Osteoblast (primary cell): Measurements from ENCODE around the gene LSR. TPM values are rescaled to one million over a fixed set of nuclear protein-coding genes. Genes with fewer than 3 reads are reported as not detected.
A peak's percentile ranks its signal among the peaks of the same experiment; 100 is the strongest.

ENCODE experiments used
- DNase-seq: peaks from one replicate; pipeline ENCODE4 v3.0.0; 2011; ENCODE audit warnings: low spot score, mixed read lengths; ENCODE audit not compliant: insufficient read length; ENCODE audit errors: missing footprints
- H2AFZ ChIP-seq: 2 replicates; pipeline ENCODE4 v1.6.0; 2011; ENCODE audit warnings: mild to moderate bottlenecking, low read length
- H3K27ac ChIP-seq: 2 replicates; pipeline ENCODE4 v1.5.1; 2011; ENCODE audit warnings: mild to moderate bottlenecking, low read depth, low read length, moderate library complexity
- H3K27me3 ChIP-seq: 2 replicates; pipeline ENCODE4 v1.6.0; 2012; ENCODE audit warnings: mild to moderate bottlenecking, control low read depth, inconsistent platforms, low read length, moderate library complexity; ENCODE audit not compliant: insufficient read depth
- H3K36me3 ChIP-seq: 2 replicates; pipeline ENCODE4 v1.5.1; 2011; ENCODE audit warnings: mild to moderate bottlenecking, low read length, control low read depth, moderate library complexity; ENCODE audit not compliant: insufficient read depth
- H3K4me1 ChIP-seq: 2 replicates; pipeline ENCODE4 v1.5.1; 2011; ENCODE audit warnings: mild to moderate bottlenecking, low read length, control low read depth, moderate library complexity; ENCODE audit not compliant: insufficient read depth
- H3K4me2 ChIP-seq: 2 replicates; pipeline ENCODE4 v1.6.0; 2011; ENCODE audit warnings: mild to moderate bottlenecking, low read length; ENCODE audit not compliant: insufficient read depth
- H3K4me3 ChIP-seq: fragments of 200-600 bp; sonication (generic); 3 replicates; pipeline ENCODE4 v1.5.1; 2012; ENCODE audit warnings: mild to moderate bottlenecking, low read length, inconsistent platforms; ENCODE audit not compliant: insufficient read depth
- H3K79me2 ChIP-seq: 2 replicates; pipeline ENCODE4 v1.6.0; 2012; ENCODE audit warnings: mild to moderate bottlenecking, low read length, control low read depth, inconsistent platforms; ENCODE audit not compliant: insufficient read depth
- H3K9me3 ChIP-seq: 2 replicates; pipeline ENCODE4 v1.5.1; 2011; ENCODE audit warnings: low read depth, low read length, control low read depth
- H4K20me1 ChIP-seq: 2 replicates; pipeline ENCODE4 v1.6.0; 2012; ENCODE audit warnings: mild to moderate bottlenecking, low read length, control low read depth; ENCODE audit not compliant: insufficient read depth
- total RNA-seq: library from RNA; depleted of rRNA; stranded (reverse); fragments of >200 nt; gene quantifications from 2 replicates; pipeline ENCODE4 v1.2.3, GENCODE V29; 2012
- TF ChIP-seq, protein P1 (sequence below): IDR thresholded peaks from 2 replicates; pipeline ENCODE4 v1.5.1; 2011; ENCODE audit warnings: mild to moderate bottlenecking, low read depth, low read length, moderate library complexity; ENCODE audit errors: extremely low read depth

LSR gene
- total RNA-seq, 1 donor, result 0.36 TPM

DNA sequence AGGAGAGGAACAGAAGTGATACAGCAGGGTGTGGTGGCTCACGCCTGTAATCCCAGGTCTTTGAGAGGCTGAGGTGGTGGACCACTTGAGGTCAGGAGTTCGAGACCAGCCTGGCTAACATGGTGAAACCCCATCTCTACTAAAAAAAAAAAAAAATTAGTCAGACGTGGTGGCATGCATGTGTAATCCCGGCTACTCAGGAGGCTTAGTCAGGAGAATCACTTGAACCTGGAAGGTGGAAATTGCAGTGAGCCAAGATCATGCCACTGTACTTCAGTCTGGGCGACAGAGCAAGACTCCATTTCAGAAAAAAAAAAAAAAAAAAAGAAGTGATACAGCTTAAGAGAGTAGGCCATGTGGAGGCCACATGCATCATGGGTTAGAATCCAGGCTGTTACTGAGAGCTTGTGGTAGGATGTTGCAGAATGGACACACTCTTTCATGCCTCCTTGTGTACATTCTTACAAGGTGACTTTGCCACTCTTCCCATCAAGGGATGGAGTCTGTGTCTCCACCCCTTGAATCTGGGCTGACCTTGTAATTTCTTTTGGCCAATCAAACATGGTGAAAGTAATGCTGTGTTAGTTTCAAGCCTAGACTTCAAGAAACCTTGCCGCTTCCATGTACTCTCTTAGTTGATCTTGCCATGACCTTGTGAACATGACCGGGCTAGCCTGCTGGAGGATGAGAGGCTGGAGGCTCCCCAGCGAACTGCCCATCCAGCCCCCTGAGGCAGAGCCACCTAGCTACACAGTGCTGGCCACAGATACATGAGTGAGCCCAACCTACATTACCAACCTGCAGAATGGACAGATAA lies 32.6 kb upstream of the LSR start:
- H4K20me1 ChIP-seq, result no peaks in the 10 kb centered on the region
- peak; percentile 32 for DNase-seq
- no peak overlapping the region for H3K4me3 ChIP-seq
- peaks cover 8% of the 10 kb centered on the region for H3K4me1 ChIP-seq
- H3K79me2 ChIP-seq, result no peaks in the 10 kb centered on the region
- H3K27me3 ChIP-seq, result no peaks in the 10 kb centered on the region
- H3K36me3 ChIP-seq, result no peaks in the 10 kb centered on the region
- TF ChIP-seq, protein P1, sequence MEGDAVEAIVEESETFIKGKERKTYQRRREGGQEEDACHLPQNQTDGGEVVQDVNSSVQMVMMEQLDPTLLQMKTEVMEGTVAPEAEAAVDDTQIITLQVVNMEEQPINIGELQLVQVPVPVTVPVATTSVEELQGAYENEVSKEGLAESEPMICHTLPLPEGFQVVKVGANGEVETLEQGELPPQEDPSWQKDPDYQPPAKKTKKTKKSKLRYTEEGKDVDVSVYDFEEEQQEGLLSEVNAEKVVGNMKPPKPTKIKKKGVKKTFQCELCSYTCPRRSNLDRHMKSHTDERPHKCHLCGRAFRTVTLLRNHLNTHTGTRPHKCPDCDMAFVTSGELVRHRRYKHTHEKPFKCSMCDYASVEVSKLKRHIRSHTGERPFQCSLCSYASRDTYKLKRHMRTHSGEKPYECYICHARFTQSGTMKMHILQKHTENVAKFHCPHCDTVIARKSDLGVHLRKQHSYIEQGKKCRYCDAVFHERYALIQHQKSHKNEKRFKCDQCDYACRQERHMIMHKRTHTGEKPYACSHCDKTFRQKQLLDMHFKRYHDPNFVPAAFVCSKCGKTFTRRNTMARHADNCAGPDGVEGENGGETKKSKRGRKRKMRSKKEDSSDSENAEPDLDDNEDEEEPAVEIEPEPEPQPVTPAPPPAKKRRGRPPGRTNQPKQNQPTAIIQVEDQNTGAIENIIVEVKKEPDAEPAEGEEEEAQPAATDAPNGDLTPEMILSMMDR, result no peak
- no peaks in the 10 kb centered on the region for H3K9me3 ChIP-seq
- no peak overlapping the region for H3K4me2 ChIP-seq
- H2AFZ ChIP-seq, result no peak overlapping the region
- no peak overlapping the region for H3K27ac ChIP-seq

GRCh38 chr19:35216833-35217648 lies 31.8 kb upstream of the LSR start:
- Histone ChIP-seq H2AFZ (no peak overlapping the region), H3K4me1 (peaks cover 8% of the 10 kb centered on the region), H3K4me2 (no peak overlapping the region), H3K4me3 (no peak overlapping the region), H4K20me1 (no peaks in the 10 kb centered on the region), H3K36me3 (no peaks in the 10 kb centered on the region), H3K9me3 (no peaks in the 10 kb centered on the region), H3K27ac (no peak overlapping the region), H3K27me3 (no peaks in the 10 kb centered on the region), H3K79me2 (no peaks in the 10 kb centered on the region)
- TF ChIP-seq, protein P1, result no peak
- DNase-seq, result no peak

DNA sequence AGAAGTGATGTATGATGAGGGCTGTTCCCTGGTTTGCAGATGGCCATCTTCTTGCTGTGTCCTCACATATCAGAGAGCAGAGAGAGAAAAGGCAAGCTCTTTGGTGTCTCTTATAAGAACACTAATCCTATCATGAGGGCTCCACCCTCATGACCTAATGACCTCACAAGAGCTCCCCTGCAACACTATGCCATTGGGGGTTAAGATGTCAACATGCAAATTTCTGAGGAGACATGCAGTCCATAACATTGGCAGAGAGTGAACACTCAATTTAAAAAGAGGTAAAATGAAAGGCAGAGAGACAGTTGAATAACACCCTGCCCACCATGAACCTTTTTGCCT lies 31.2 kb upstream of the LSR start:
- no peaks in the 10 kb centered on the region for H3K27me3 ChIP-seq
- H3K79me2 ChIP-seq, result no peaks in the 10 kb centered on the region
- no peak overlapping the region for H2AFZ ChIP-seq
- H3K4me1 ChIP-seq, result peaks cover 8% of the 10 kb centered on the region
- no peak for DNase-seq
- no peak overlapping the region for H3K4me3 ChIP-seq
- no peaks in the 10 kb centered on the region for H3K9me3 ChIP-seq
- H4K20me1 ChIP-seq, result no peaks in the 10 kb centered on the region
- no peaks in the 10 kb centered on the region for H3K36me3 ChIP-seq
- H3K4me2 ChIP-seq, result no peak overlapping the region
- H3K27ac ChIP-seq, result no peak overlapping the region
- TF ChIP-seq, protein P1, result no peak

GRCh38 chr19:35219008-35219407 lies 29.8 kb upstream of the LSR start:
- H3K79me2 ChIP-seq, result no peaks in the 10 kb centered on the region
- TF ChIP-seq, protein P1, result no peak

More at GRCh38 chr19:35219008-35219407, 29.8 kb upstream of the LSR start:
- Histone ChIP-seq H2AFZ (no peak overlapping the region), H3K4me2 (no peak overlapping the region), H4K20me1 (no peaks in the 10 kb centered on the region), H3K9me3 (peaks cover 5% of the 10 kb centered on the region), H3K27me3 (peaks cover 3% of the 10 kb centered on the region), H3K4me1 (peaks cover 4% of the 10 kb centered on the region), H3K36me3 (no peaks in the 10 kb centered on the region), H3K4me3 (no peak overlapping the region), H3K27ac (no peak overlapping the region)
- DNase-seq, result no peak
